ENCODE measurements around the gene TAC3.

Gene TAC3

GRCh38 chr12:56991319-56992246 lies 24.7 kb downstream of the TAC3 start:
- H3F3A ChIP-seq (ENCODE audit: control insufficient read depth, insufficient read depth): no peaks in the 10 kb centered on the region
- peaks cover 16% of the 10 kb centered on the region for H3K27me3 ChIP-seq (ENCODE audit: control insufficient read depth, low read length)
- no peak overlapping the region for H3K27ac ChIP-seq (ENCODE audit: low read depth, low read length)
- H3K9me3 ChIP-seq (ENCODE audit: control insufficient read depth, insufficient read depth, low read length): no peaks in the 10 kb centered on the region
- no peaks in the 10 kb centered on the region for H3K36me3 ChIP-seq (ENCODE audit: control insufficient read depth, low read length)
- H3K4me1 ChIP-seq (ENCODE audit: control insufficient read depth, low read length): peaks cover 14% of the 10 kb centered on the region
- TF ChIP-seq CTCF (IDR thresholded peaks at IDR 0.05; ENCODE audit: low read depth, low read length, poor library complexity, severe bottlenecking): no peak
- TF ChIP-seq EZH2phosphoT487 (IDR thresholded peaks at IDR 0.05; ENCODE audit: borderline replicate concordance, low read length): no peak
- H3K4me3 ChIP-seq (ENCODE audit: low read length): no peak overlapping the region
- H3K79me2 ChIP-seq (ENCODE audit: control insufficient read depth, low read length): no peaks in the 10 kb centered on the region
- H4K20me1 ChIP-seq (ENCODE audit: control insufficient read depth, insufficient read depth, low read depth, low read length): no peaks in the 10 kb centered on the region
- no peaks in the 10 kb centered on the region for H3K9me2 ChIP-seq (replicated peaks; ENCODE audit: control insufficient read depth, low read length)
- no peak overlapping the region for H3K4me2 ChIP-seq (ENCODE audit: low read length)

GRCh38 chr12:56990648-56991318 lies 25.5 kb downstream of the TAC3 start:
- no peaks in the 10 kb centered on the region for H3K36me3 ChIP-seq (ENCODE audit: control insufficient read depth, low read length)
- TF ChIP-seq CTCF (IDR thresholded peaks at IDR 0.05; ENCODE audit: low read depth, low read length, poor library complexity, severe bottlenecking) (no peak), EZH2phosphoT487 (IDR thresholded peaks at IDR 0.05; ENCODE audit: borderline replicate concordance, low read length) (no peak)
- no peak overlapping the region for H3K27ac ChIP-seq (ENCODE audit: low read depth, low read length)
- H3K27me3 ChIP-seq (ENCODE audit: control insufficient read depth, low read length): peaks cover 16% of the 10 kb centered on the region
- H3K79me2 ChIP-seq (ENCODE audit: control insufficient read depth, low read length): no peaks in the 10 kb centered on the region
- H3K9me3 ChIP-seq (ENCODE audit: control insufficient read depth, insufficient read depth, low read length): no peaks in the 10 kb centered on the region
- no peaks in the 10 kb centered on the region for H3K9me2 ChIP-seq (replicated peaks; ENCODE audit: control insufficient read depth, low read length)
- H4K20me1 ChIP-seq (ENCODE audit: control insufficient read depth, insufficient read depth, low read depth, low read length): no peaks in the 10 kb centered on the region
- H3K4me1 ChIP-seq (ENCODE audit: control insufficient read depth, low read length): peaks cover 14% of the 10 kb centered on the region
- H3F3A ChIP-seq (ENCODE audit: control insufficient read depth, insufficient read depth): no peaks in the 10 kb centered on the region
- no peak overlapping the region for H3K4me3 ChIP-seq (ENCODE audit: low read length)
- H3K4me2 ChIP-seq (ENCODE audit: low read length): no peak overlapping the region

GRCh38 chr12:56989861-56990610 lies 26.3 kb downstream of the TAC3 start:
- Histone ChIP-seq H3F3A (ENCODE audit: control insufficient read depth, insufficient read depth) (no peaks in the 10 kb centered on the region), H3K27me3 (ENCODE audit: control insufficient read depth, low read length) (peaks cover 16% of the 10 kb centered on the region), H3K36me3 (ENCODE audit: control insufficient read depth, low read length) (no peaks in the 10 kb centered on the region), H3K4me2 (ENCODE audit: low read length) (no peak overlapping the region), H3K9me2 (replicated peaks; ENCODE audit: control insufficient read depth, low read length) (no peaks in the 10 kb centered on the region), H3K9me3 (ENCODE audit: control insufficient read depth, insufficient read depth, low read length) (no peaks in the 10 kb centered on the region), H4K20me1 (ENCODE audit: control insufficient read depth, insufficient read depth, low read depth, low read length) (no peaks in the 10 kb centered on the region), H3K27ac (ENCODE audit: low read depth, low read length) (no peak overlapping the region), H3K4me3 (ENCODE audit: low read length) (no peak overlapping the region), H3K4me1 (ENCODE audit: control insufficient read depth, low read length) (peaks cover 14% of the 10 kb centered on the region), H3K79me2 (ENCODE audit: control insufficient read depth, low read length) (no peaks in the 10 kb centered on the region)
- TF ChIP-seq CTCF (IDR thresholded peaks at IDR 0.05; ENCODE audit: low read depth, low read length, poor library complexity, severe bottlenecking): no peak
- TF ChIP-seq EZH2phosphoT487 (IDR thresholded peaks at IDR 0.05; ENCODE audit: borderline replicate concordance, low read length): no peak

Data from DOHH2 (cell line).